ENCODE measurements around the gene LY6G6F.

LY6G6F gene

DNA sequence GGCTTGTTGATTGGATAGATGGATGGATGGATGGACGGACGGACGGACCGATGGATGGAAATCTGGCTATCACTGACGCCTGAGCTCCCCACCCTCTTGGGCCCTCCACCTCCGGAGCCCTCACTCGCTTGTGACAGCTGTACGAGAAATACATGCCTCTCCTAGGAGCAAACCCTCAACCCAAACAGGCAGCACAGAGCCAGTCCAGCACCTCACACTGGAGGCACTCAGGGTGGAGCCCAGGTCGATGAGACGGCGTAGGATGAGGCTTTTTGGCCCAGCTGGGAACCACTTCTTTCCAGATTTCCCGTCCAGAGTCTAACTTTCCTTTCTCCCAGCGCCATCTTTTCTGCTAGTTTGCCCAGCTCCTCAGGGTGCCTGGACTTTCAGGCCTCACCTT lies 23.1 kb upstream of the LY6G6F start:
- peak overlapping the region; percentile 87 for H3K4me3 Mint-ChIP-seq
- peak overlapping the region; percentile 18 for H3K27ac Mint-ChIP-seq
- TF ChIP-seq, protein P1, sequence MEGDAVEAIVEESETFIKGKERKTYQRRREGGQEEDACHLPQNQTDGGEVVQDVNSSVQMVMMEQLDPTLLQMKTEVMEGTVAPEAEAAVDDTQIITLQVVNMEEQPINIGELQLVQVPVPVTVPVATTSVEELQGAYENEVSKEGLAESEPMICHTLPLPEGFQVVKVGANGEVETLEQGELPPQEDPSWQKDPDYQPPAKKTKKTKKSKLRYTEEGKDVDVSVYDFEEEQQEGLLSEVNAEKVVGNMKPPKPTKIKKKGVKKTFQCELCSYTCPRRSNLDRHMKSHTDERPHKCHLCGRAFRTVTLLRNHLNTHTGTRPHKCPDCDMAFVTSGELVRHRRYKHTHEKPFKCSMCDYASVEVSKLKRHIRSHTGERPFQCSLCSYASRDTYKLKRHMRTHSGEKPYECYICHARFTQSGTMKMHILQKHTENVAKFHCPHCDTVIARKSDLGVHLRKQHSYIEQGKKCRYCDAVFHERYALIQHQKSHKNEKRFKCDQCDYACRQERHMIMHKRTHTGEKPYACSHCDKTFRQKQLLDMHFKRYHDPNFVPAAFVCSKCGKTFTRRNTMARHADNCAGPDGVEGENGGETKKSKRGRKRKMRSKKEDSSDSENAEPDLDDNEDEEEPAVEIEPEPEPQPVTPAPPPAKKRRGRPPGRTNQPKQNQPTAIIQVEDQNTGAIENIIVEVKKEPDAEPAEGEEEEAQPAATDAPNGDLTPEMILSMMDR (IDR thresholded peaks at IDR 0.05): no peak
- peaks cover 16% of the 10 kb centered on the region for H3K27me3 Mint-ChIP-seq (ENCODE audit: low read depth, poor library complexity)
- DNase-seq: no peak
- peaks cover 35% of the 10 kb centered on the region for H3K4me1 Mint-ChIP-seq
- peaks cover 37% of the 10 kb centered on the region for H3K36me3 Mint-ChIP-seq (ENCODE audit: low read depth)
- H3K9me3 Mint-ChIP-seq: no peaks in the 10 kb centered on the region

DNA sequence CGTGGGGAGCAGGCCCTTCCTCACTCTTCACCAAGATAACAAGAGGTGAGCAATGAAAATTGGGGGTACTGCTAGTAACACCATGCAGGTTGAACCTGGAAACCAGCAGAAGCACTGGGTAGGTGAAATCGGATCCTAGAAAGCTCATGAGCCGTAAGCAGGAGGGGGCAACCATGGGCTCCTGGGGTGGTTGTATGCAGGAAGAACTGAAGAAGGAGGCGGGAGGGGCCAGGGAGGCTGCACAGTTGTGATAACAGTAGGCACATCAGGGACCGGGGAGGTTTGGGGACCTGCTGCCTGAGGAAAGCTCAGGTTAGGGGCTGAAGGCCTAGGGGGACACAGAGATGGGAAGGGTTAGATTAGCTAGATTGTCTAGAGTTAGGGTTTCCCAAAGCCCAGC lies 20.2 kb upstream of the LY6G6F start:
- H3K36me3 Mint-ChIP-seq (ENCODE audit: low read depth): peaks cover 48% of the 10 kb centered on the region
- H3K4me3 Mint-ChIP-seq: no peak overlapping the region
- H3K27ac Mint-ChIP-seq: peak overlapping the region; percentile 88
- no peak for DNase-seq
- TF ChIP-seq, protein P1 (IDR thresholded peaks at IDR 0.05): no peak
- peaks cover 34% of the 10 kb centered on the region for H3K4me1 Mint-ChIP-seq
- no peaks in the 10 kb centered on the region for H3K9me3 Mint-ChIP-seq
- H3K27me3 Mint-ChIP-seq (ENCODE audit: low read depth, poor library complexity): peaks cover 12% of the 10 kb centered on the region

DNA sequence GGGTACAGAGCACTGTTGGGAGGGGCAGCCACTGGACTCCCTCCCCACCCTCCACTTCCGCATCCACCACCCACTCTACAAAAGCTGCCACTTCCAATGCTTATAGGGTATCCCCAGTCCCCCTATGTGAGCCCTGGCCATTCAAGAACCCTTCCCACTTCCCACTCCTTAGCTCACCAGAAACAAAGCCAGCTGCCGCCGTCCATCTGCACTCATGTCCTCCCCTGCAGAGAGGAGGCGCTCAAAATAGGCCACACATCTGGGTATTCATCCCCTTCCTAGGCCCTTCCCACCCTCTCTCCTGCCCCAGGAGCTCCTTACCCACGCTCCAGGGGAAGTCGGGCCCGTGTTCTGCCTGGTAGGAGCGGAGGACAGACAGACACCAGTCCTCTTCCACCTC lies 19.3 kb upstream of the LY6G6F start:
- Mint-ChIP-seq H3K36me3 (ENCODE audit: low read depth) (peaks cover 51% of the 10 kb centered on the region), H3K27ac (no peak overlapping the region), H3K27me3 (ENCODE audit: low read depth, poor library complexity) (peaks cover 4% of the 10 kb centered on the region), H3K4me3 (no peak overlapping the region), H3K9me3 (no peaks in the 10 kb centered on the region), H3K4me1 (peaks cover 27% of the 10 kb centered on the region)
- no peak for DNase-seq
- TF ChIP-seq, protein P1 (IDR thresholded peaks at IDR 0.05): no peak

DNA sequence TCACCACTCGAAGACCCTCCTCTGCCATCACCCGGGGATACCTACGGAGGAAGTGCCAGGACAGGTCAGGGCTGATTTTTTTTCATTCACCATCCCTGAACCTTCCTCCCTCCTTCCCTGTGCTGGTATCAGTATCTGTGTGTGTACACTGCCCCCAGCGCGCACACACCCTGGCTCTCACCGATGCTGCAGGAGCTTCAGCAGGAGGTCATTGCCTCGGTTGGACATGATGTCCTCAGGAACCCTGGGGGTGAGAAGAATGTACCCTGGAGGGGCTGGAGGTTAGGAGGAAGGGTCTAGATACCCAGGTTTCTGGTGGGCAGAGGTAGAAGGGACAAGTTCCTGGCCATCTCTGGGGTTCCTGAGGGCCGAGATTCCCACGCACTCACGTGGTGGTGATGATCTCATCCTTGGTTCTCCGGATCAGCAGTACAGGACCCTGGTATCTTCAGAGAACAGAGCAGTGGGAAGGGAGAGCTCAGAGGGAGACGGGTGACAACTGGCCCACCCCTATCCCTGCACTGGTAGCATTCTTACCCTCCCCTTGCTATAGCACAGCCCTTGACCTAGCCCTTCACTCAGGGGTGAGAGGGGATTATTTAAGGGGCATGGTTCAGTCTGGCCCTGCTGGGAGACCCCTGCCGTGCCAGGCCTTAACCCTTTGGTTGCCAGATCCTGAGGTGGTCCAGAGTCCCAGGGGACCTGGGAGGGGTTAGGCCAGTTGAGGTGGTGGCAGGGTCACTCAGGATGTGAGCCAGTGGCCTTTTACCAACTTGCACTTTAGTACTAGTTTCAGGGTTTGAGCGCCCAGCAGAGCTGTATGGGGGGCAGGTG lies 18.6 kb upstream of the LY6G6F start:
- DNase-seq: no peak
- TF ChIP-seq, protein P1 (IDR thresholded peaks at IDR 0.05): no peak
- Mint-ChIP-seq H3K27ac (peak overlapping the region; percentile 64), H3K9me3 (no peaks in the 10 kb centered on the region), H3K4me3 (no peak overlapping the region), H3K4me1 (peaks cover 22% of the 10 kb centered on the region), H3K27me3 (ENCODE audit: low read depth, poor library complexity) (peaks cover 3% of the 10 kb centered on the region), H3K36me3 (ENCODE audit: low read depth) (peaks cover 59% of the 10 kb centered on the region)

DNA sequence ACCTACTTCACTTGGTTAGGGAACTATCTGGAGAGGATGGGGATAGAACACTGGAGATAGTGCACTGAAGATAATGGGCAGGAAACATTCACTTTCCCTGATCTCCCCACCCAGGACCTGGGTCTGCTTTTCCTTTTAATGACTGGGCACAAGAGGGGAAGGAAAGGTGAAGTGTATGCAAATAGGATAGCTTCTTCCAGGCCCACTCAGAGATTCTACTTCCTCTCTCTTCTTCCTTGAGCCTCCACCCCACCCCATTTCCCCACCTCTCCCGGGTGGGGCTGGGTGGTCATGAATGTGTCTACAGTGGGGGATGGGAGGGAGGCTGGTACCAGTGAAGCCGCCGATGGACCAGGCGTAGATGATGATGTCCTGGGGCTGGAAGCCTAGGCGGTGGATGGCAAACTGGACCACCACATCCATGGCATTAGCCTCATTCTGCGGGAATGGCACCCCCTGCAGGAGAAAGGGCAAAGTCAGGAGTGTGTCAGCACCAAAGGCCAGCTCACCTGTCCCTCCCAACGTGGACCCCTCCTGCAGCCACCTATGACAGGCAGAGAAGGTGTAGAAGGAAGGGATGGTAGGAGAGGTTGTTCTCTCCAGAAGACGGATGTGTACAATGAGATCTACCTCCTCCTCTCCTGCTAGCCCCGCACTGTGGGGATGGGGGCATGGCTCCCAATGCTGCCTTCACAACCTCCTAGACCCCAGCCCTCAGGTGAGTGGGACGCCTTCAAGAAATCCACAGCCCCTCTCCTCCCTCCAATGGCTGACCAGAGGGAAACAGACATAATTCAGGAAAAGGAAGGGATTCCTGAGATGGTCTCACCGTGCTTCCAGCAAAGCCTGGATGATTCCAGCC lies 17.2 kb upstream of the LY6G6F start:
- no peaks in the 10 kb centered on the region for H3K27me3 Mint-ChIP-seq (ENCODE audit: low read depth, poor library complexity)
- TF ChIP-seq, protein P1 (IDR thresholded peaks at IDR 0.05): peak; percentile 24
- H3K9me3 Mint-ChIP-seq: no peaks in the 10 kb centered on the region
- DNase-seq: no peak
- no peak overlapping the region for H3K4me3 Mint-ChIP-seq
- peak overlapping the region; percentile 97 for H3K27ac Mint-ChIP-seq
- peaks cover 13% of the 10 kb centered on the region for H3K4me1 Mint-ChIP-seq
- peaks cover 66% of the 10 kb centered on the region for H3K36me3 Mint-ChIP-seq (ENCODE audit: low read depth)
